HL-60 (cell line): Measurements from ENCODE around the gene NKAIN2.

Experiments
- CTCF ChIP-seq: IDR thresholded peaks from one replicate; pipeline ENCODE4 v1.5.1; 2011; ENCODE audit warnings: low read length, control low read depth, inconsistent platforms; ENCODE audit not compliant: insufficient read depth
- GABPA ChIP-seq: IDR thresholded peaks from 2 replicates; pipeline ENCODE4 v1.6.1; 2012; ENCODE audit warnings: low read depth
- POLR2AphosphoS5 ChIP-seq: IDR thresholded peaks from 2 replicates; pipeline ENCODE4 v1.6.1; 2012; ENCODE audit warnings: low read depth
- REST ChIP-seq: IDR thresholded peaks from 2 replicates; pipeline ENCODE4 v1.6.1; 2012; ENCODE audit warnings: low read depth; ENCODE audit not compliant: insufficient replicate concordance

GRCh38 chr6:124142852-124143251 lies 339.2 kb downstream of the NKAIN2 start:
- TF ChIP-seq CTCF, result no peak
- no peak for TF ChIP-seq REST
- no peak for TF ChIP-seq POLR2AphosphoS5
- TF ChIP-seq GABPA, result no peak
